ENCODE measurements around the gene TFF1. TPM values are rescaled to one million over a fixed set of nuclear protein-coding genes. Genes with fewer than 3 reads are reported as not detected.

Gene TFF1
- total RNA-seq, 3 donors from 2014 or later (not counting 1 experiment from before 2014, with no cell fraction given): not detected

DNA sequence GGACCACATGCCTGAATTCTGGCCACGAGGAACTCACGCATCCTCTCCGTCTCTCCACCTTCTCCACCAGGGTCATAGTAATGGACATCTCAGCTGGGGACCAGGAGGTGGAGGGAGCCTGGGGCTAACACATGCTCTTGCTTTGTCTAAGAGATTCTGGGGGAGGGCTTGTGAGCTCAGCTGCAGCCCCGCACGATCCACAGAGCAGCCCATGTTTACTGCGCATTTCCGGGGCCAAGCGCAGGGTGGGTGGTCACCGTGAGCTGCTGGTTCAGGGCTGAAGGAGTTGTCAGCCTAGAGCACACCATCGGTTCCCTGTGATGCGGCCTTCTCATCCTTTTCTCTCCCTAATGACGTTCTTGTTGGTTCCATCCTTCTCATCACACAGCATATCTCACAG lies 8.1 kb downstream of the TFF1 start:
- no peak for ATAC-seq
- H3K4me1 ChIP-seq (ENCODE audit: control insufficient read depth, insufficient read depth, low read length): peaks cover 9% of the 10 kb centered on the region
- intact Hi-C loops (cut with micrococcal nuclease): no loop called here
- H3K4me3 ChIP-seq (ENCODE audit: low read length): no peak overlapping the region
- WGBS (ENCODE audit: insufficient coverage): 96% methylated on average over 10 of the region's 12 CpGs
- H3K4me1 Mint-ChIP-seq: no peaks in the 10 kb centered on the region
- no peak overlapping the region for H3K27ac ChIP-seq (ENCODE audit: low read length)
- DNase-seq: no peak
- TF ChIP-seq, protein P1, sequence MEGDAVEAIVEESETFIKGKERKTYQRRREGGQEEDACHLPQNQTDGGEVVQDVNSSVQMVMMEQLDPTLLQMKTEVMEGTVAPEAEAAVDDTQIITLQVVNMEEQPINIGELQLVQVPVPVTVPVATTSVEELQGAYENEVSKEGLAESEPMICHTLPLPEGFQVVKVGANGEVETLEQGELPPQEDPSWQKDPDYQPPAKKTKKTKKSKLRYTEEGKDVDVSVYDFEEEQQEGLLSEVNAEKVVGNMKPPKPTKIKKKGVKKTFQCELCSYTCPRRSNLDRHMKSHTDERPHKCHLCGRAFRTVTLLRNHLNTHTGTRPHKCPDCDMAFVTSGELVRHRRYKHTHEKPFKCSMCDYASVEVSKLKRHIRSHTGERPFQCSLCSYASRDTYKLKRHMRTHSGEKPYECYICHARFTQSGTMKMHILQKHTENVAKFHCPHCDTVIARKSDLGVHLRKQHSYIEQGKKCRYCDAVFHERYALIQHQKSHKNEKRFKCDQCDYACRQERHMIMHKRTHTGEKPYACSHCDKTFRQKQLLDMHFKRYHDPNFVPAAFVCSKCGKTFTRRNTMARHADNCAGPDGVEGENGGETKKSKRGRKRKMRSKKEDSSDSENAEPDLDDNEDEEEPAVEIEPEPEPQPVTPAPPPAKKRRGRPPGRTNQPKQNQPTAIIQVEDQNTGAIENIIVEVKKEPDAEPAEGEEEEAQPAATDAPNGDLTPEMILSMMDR (IDR thresholded peaks at IDR 0.05): no peak
- H3K27ac Mint-ChIP-seq: no peak overlapping the region
- H3K27me3 Mint-ChIP-seq (ENCODE audit: low read depth in 2 of 2): peaks cover 35 to 60% of the 10 kb centered on the region in 2 donors
- H3K36me3 Mint-ChIP-seq: peaks cover 11% of the 10 kb centered on the region
- H3K4me3 Mint-ChIP-seq: no peak overlapping the region
- no peaks in the 10 kb centered on the region for H3K36me3 ChIP-seq (ENCODE audit: control insufficient read depth, insufficient read depth, low read length)
- H3K9me3 ChIP-seq (ENCODE audit: control insufficient read depth, insufficient read depth, low read length): peaks cover 9% of the 10 kb centered on the region
- peaks cover 7% of the 10 kb centered on the region for H3K27me3 ChIP-seq (ENCODE audit: control insufficient read depth, insufficient read depth, low read length)
- H3K9me3 Mint-ChIP-seq: peaks cover 0 to 6% of the 10 kb centered on the region in 2 donors

DNA sequence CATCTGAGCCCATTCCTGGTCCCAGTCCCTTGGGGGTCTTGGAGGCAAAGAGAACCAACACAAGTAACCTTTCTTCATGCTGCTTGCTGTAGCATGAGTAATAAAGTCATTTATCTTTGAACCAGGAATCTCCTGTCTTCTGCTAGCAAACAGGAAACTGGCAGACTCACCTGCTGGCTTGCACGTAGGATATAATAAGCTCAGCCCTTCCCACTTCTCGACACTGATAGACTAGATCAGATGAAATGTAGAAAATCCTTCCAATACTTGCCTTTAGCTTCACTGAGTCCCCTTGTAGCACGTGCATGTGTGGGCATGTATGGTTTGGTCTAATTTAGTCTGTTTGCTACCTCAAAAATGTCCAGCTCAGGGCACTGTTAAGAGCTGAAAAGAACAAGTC lies 9.0 kb downstream of the TFF1 start:
- Histone ChIP-seq H3K4me1 (ENCODE audit: control insufficient read depth, insufficient read depth, low read length) (peaks cover 9% of the 10 kb centered on the region), H3K36me3 (ENCODE audit: control insufficient read depth, insufficient read depth, low read length) (no peaks in the 10 kb centered on the region), H3K9me3 (ENCODE audit: control insufficient read depth, insufficient read depth, low read length) (peaks cover 9% of the 10 kb centered on the region), H3K4me3 (ENCODE audit: low read length) (no peak overlapping the region), H3K27ac (ENCODE audit: low read length) (no peak overlapping the region), H3K27me3 (ENCODE audit: control insufficient read depth, insufficient read depth, low read length) (peaks cover 7% of the 10 kb centered on the region)
- peaks cover 41 to 63% of the 10 kb centered on the region in 2 donors for H3K27me3 Mint-ChIP-seq (ENCODE audit: low read depth in 2 of 2)
- intact Hi-C loops (cut with micrococcal nuclease): no loop called here
- H3K27ac Mint-ChIP-seq: no peak overlapping the region
- H3K9me3 Mint-ChIP-seq: peaks cover 0 to 6% of the 10 kb centered on the region in 2 donors
- peaks cover 11% of the 10 kb centered on the region for H3K36me3 Mint-ChIP-seq
- TF ChIP-seq, protein P1 (IDR thresholded peaks at IDR 0.05): no peak
- DNase-seq (no peak), ATAC-seq (no peak)
- no peak overlapping the region for H3K4me3 Mint-ChIP-seq
- 72% methylated on average over 3 of the region's 3 CpGs for WGBS (ENCODE audit: insufficient coverage)
- no peaks in the 10 kb centered on the region for H3K4me1 Mint-ChIP-seq

DNA sequence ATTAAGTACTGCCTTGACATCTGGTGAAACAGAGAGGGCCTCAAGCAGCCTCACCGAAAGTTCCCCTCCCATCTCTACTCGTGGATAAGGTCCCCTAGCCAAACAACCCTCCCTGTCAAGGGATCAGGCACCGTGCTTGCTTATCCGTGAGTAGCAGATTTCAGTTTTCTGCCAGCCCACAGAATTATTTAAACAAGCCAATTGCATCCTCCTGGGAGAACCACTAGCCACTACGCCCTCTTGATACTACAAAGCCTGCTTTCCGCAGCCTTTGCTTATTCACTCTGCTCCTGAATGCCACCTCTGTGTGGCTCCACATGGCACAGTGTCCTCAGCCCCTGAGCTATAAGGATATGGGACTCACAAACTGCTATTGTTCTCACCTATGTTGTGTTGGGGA lies 9.7 kb downstream of the TFF1 start:
- 81% methylated on average over 6 of the region's 6 CpGs for WGBS (ENCODE audit: insufficient coverage)
- no peaks in the 10 kb centered on the region for H3K36me3 ChIP-seq (ENCODE audit: control insufficient read depth, insufficient read depth, low read length)
- DNase-seq (no peak), ATAC-seq (no peak)
- H3K27ac Mint-ChIP-seq: no peak overlapping the region
- no peak overlapping the region for H3K4me3 Mint-ChIP-seq
- peaks cover 11% of the 10 kb centered on the region for H3K36me3 Mint-ChIP-seq
- H3K9me3 Mint-ChIP-seq: peaks cover 0 to 6% of the 10 kb centered on the region in 2 donors
- peaks cover 9% of the 10 kb centered on the region for H3K9me3 ChIP-seq (ENCODE audit: control insufficient read depth, insufficient read depth, low read length)
- peaks cover 7% of the 10 kb centered on the region for H3K27me3 ChIP-seq (ENCODE audit: control insufficient read depth, insufficient read depth, low read length)
- no peaks in the 10 kb centered on the region for H3K4me1 Mint-ChIP-seq
- H3K4me1 ChIP-seq (ENCODE audit: control insufficient read depth, insufficient read depth, low read length): peaks cover 9% of the 10 kb centered on the region
- intact Hi-C loops (cut with micrococcal nuclease): no loop called here
- no peak overlapping the region for H3K4me3 ChIP-seq (ENCODE audit: low read length)
- TF ChIP-seq, protein P1 (IDR thresholded peaks at IDR 0.05): no peak
- H3K27me3 Mint-ChIP-seq (ENCODE audit: low read depth in 2 of 2): peaks cover 39 to 60% of the 10 kb centered on the region in 2 donors
- no peak overlapping the region for H3K27ac ChIP-seq (ENCODE audit: low read length)

DNA sequence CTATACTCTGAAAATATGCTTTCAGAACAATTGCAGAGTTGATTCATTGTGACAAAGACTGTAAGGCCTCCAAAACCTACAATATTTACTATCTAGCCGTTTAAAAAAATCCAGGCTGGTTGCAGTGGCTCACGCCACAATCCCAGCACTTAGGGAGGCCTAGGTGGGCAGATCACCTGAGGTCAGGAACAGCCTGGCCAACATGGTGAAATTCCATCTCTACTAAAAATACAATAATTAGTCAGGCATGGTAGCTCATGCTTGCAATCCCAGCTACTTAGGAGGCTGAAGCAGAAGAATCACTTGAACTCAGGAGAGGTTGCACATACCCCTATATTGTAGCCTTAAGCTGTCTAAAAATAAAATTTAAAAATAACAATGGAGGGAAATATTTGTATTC lies 10.3 kb downstream of the TFF1 start:
- intact Hi-C loops (cut with micrococcal nuclease): no loop called here
- H3K36me3 ChIP-seq (ENCODE audit: control insufficient read depth, insufficient read depth, low read length): no peaks in the 10 kb centered on the region
- TF ChIP-seq, protein P1 (IDR thresholded peaks at IDR 0.05): no peak
- ATAC-seq (no peak), DNase-seq (no peak)
- Mint-ChIP-seq H3K9me3 (peaks cover 0 to 6% of the 10 kb centered on the region in 2 donors), H3K4me3 (no peak overlapping the region), H3K27ac (no peak overlapping the region), H3K4me1 (no peaks in the 10 kb centered on the region), H3K36me3 (peaks cover 11% of the 10 kb centered on the region), H3K27me3 (ENCODE audit: low read depth in 2 of 2) (peaks cover 39 to 60% of the 10 kb centered on the region in 2 donors)
- H3K27me3 ChIP-seq (ENCODE audit: control insufficient read depth, insufficient read depth, low read length): peaks cover 7% of the 10 kb centered on the region
- H3K27ac ChIP-seq (ENCODE audit: low read length): no peak overlapping the region
- WGBS (ENCODE audit: insufficient coverage): 95% methylated on average over 2 of the region's 2 CpGs
- peaks cover 9% of the 10 kb centered on the region for H3K4me1 ChIP-seq (ENCODE audit: control insufficient read depth, insufficient read depth, low read length)
- no peak overlapping the region for H3K4me3 ChIP-seq (ENCODE audit: low read length)
- H3K9me3 ChIP-seq (ENCODE audit: control insufficient read depth, insufficient read depth, low read length): peaks cover 9% of the 10 kb centered on the region
